NCI-H2107 (cell line): ENCODE results near the gene LY6G6F.
"Not testable (repeated sequence)": the region's sequence is repeated elsewhere in the genome, so short reads cannot be mapped to it uniquely, and the experiment has no call there.

Source experiments
- DNase-seq: peaks from one replicate; lab custom pipeline; 2025; lab: John Stamatoyannopoulos, UW

LY6G6F gene

DNA sequence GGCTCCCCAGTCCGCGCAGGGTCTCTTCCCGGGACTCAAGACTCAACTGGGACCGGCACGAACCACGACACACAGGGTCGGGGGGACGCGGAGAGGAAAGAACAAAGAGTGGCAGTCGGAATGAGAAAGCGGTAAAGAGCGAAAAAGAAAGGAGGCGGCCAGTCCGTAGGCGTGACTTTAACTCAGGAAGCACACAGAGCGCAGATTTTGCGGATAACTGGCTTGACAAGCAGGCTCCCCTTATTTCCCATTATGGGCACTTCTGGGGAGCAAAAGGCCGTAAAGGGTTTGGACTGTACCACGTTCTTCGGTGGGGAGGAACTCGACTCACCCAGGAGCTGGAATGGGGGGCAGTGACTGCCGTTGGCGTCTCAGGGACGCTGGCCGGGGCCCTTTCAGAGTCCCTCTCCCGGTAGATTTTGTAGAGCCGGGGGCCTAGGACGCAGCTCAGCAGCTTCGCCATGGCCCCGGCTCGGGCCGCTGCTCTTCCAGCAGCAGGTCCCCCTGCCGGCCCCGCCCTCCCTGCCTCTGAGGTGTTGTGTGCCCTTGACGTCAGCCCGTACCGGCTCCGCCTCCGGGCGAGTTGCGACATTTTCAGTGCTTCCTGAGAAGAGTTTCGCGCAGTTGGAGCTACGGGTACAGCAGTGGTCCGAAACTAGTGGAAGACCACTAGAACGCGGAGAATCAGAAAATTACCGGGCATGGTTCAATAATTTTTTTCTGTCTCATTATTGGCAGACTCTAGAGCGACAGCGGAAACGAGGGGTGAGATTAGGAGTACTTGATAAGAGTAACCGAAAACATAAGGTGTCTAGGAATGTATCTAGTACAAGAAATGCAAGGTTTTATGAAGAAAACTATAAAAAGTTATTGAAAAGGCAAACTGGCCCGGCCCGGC lies 3.6 kb upstream of the LY6G6F start, which contains the start of gene ABHD16A:
Gene ABHD16A, minus strand, starts transcription at position 506 of the 898 bp plus-strand sequence. Its CDS starts 43 bp downstream, at position 463.
- DNase-seq: peak; percentile 71

- DNase-seq: no peak
Observed at GRCh38 chr6:31705931-31706330, 735 bp upstream of the LY6G6F start.

- DNase-seq: no peak
Observed at GRCh38 chr6:31707701-31708100, 1.0 kb downstream of the LY6G6F start.

- no peak for DNase-seq
Observed at GRCh38 chr6:31708224-31708623, 1.6 kb downstream of the LY6G6F start.

GRCh38 chr6:31709157-31709556 lies 2.5 kb downstream of the LY6G6F start:
- DNase-seq: not testable (repeated sequence)

GRCh38 chr6:31710523-31711219 lies 4.0 kb downstream of the LY6G6F start:
- DNase-seq: no peak

GRCh38 chr6:31711233-31711632 lies 4.6 kb downstream of the LY6G6F start:
- no peak for DNase-seq

DNA sequence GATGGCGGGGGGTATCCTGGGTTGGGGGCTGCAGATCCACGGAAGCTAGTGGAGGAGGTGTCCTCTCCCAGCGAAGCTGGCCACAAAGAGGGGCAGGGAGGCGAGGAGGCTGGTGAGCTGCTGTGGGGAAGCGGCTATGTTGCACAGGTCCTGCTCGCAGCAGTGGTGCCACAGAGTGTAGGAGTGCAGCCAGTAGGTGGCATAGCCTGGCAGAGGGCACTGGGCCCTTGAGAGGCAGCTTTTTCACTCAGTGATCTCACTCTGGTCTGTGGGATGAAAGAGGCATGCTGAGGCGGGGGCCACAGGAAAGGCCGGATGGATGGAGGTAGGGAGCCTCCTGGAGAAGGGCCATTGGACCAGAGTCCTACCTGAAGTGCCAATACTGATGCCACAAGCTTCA lies 5.6 kb downstream of the LY6G6F start:
- DNase-seq: no peak

GRCh38 chr6:31713465-31713864 lies 6.8 kb downstream of the LY6G6F start:
- no peak for DNase-seq

DNA sequence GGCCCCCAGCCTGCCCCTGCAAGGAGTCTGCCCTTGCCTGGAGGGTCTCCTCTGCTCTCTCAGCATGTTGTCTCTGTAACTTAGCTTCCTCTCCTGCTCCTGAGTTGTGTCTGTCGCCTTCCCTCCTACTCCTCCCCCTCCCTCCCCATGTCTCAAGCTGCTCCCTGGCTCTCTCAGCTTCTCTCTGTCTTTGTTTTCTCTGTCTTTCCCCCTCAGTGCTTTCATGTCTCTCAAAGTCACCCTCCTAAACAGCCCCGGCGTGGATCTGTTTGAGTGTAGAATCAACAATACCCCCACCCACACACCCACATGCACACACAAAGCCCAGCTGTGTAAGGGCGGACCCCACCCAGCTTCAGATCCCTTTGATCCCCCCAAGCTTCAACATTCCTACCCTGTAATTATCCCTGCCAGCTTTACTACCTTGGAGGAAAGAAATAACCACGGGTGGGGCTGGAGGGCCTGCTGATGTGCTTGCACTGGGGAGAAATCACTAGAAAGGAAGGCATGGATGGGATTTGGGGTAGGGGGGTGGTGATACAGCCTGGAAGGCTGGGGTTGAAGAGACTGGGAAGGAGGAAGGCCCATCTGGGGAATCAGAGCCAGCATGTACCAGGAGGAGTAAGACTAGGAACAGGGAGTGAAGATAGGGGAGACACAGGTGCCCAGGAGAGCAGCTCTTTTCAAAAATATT lies 7.5 kb downstream of the LY6G6F start:
- no peak for DNase-seq

GRCh38 chr6:31715022-31715958 lies 8.6 kb downstream of the LY6G6F start, which contains the start of gene LY6G6D:
LY6G6D (plus strand) TSS chr6:31715348; CDS start chr6:31715356, 8 bp downstream.
- no peak for DNase-seq

GRCh38 chr6:31717499-31718222 lies 11.0 kb downstream of the LY6G6F start:
- DNase-seq: no peak

- no peak for DNase-seq
Observed at GRCh38 chr6:31718265-31718664, 11.6 kb downstream of the LY6G6F start.

- no peak for DNase-seq
Observed at GRCh38 chr6:31719001-31719400, 12.3 kb downstream of the LY6G6F start.

DNA sequence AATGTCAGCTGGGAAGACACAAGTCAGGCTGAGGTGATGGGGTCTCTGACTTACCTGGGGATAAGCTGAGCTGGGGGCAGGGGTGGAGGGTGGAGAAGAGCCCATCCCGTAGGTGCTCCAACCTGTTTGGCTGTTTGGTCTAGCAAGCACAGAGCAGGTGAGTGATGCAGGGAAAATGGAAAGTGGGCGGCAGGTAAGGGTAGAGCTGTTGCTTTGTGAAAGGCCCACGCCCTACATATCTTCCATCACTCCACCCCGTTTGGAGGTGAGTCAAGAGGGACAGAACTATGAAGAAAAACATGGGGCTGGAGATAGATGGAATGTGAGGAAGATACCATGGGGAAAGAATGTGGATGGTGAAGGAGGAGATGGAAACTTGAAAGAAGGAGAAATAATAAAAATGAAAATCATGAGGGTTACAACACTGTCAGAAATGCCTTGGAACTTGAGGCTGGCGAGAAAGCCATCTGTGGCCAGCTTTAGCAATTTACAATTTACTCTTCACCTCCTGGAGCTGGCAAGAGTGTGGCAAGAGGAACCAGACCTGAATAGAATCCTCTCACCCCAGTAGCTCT lies 13.6 kb downstream of the LY6G6F start:
- DNase-seq: no peak

DNA sequence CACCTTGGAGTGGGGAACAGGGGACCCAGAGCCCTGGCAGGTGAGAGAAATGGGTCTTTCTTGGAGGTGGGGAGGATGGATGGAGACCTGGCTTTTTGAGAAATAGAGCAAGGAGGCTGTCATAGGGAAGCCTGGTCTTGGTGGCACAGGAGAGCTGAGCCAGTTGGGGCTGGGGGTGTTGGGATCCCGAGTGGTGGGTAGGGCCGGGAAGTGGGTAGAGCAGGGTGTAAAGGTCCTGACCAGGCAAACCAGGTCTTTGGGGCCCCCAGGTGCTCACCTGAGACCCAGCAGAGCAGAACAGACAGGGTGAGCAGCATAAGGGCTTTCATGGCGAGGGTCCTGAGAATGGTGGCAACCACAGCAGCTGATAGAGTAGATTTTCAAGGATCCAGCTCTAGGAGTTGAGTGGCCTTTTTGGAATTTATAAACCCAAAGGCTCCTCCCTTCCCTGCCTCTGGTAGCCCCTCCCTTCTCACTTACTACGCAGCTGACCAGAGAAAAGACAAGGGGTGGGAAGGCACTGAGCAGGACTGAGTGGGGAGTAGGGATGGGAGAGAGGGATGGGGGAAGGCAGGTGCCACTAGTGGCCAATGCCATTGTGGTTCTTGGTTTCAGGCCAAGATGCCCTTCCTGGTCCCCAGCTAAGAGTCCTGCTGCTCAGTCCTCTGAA lies 14.8 kb downstream of the LY6G6F start, which contains the start of gene LY6G6C:
Gene LY6G6C, minus strand, starts transcription at position 396 of the 670 bp plus-strand sequence. Its CDS starts 67 bp downstream, at position 329.
- DNase-seq: no peak

DNA sequence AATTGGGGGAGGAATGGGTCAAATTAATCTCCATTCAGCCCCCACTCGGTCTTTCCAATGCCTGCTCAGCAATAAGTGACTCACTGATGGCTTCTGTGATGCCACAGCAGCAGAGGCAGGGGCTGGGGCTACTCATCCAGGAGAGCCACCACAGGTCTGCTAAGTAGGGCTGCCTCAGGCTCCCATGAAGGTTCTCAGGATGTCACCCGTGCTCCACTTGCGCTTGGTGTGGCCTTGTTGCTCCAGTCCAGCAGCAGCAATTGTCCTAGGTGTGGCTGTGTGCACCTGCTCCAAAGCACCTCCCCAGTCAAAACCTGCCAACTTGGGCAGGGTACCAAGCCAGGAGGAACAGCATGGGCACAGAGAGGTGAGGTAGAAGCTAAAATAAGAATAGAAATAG lies 15.5 kb downstream of the LY6G6F start:
- no peak for DNase-seq

DNA sequence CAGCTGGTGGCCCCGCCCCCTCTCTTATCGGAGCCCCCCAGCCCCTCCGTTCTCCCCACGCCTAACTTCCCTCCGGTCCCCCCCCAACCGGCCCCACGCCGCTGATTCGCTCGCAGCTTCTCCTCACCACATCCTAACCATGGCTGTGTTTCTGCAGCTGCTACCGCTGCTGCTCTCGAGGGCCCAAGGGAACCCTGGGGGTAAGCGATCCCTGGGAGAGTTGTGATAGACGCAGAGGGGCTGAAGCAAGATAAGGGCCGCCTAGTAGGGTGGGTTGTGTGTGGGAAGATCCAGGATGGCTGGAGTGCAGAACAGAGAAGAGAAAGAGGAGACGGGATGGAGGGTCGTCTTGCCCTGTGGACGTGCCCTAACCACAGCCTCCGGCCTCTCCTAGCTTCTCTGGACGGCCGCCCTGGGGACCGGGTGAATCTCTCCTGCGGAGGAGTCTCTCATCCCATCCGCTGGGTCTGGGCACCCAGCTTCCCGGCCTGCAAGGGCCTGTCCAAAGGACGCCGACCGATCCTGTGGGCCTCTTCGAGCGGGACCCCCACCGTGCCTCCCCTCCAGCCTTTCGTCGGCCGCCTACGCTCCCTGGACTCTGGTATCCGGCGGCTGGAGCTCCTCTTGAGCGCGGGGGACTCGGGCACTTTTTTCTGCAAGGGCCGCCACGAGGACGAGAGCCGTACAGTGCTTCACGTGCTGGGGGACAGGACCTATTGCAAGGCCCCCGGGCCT lies 16.7 kb downstream of the LY6G6F start, which contains the start of gene MPIG6B:
Gene MPIG6B, plus strand, starts transcription at position 129 of the 735 bp plus-strand sequence. Its CDS starts 11 bp downstream, at position 140.
- DNase-seq: no peak
